Measurements from ENCODE around the gene HAAO. TPM values are rescaled to one million over a fixed set of nuclear protein-coding genes. Genes with fewer than 3 reads are reported as not detected.

HAAO gene
- total and polyA plus RNA-seq, 12 donors = 2.7 to 30.1 (median 12.6) TPM

- no peaks in the 10 kb centered on the region for H3K27me3 ChIP-seq
- 70 to 84% (median 78%) methylated on average over 4 to 9 of the region's 9 CpGs for WGBS, 4 donors
- peaks cover 0 to 3% of the 10 kb centered on the region in 2 donors for H3K4me1 ChIP-seq (replicated peaks in 1 of 2)
- DNase-seq = peak in 1 of 7 donors; percentile 27
- no peaks in the 10 kb centered on the region for H3K9me3 ChIP-seq (replicated peaks in 1 of 3)
- H3K27ac ChIP-seq = no peak overlapping the region
- no peak overlapping the region for H3K4me3 ChIP-seq
- TF ChIP-seq CTCF (IDR thresholded peaks at IDR 0.05) (no peak), POLR2A (IDR thresholded peaks at IDR 0.05) (no peak)
- intact Hi-C loops (cut with DNase I) = no loop called here
- H3K36me3 ChIP-seq (replicated peaks in 1 of 2) = no peaks in the 10 kb centered on the region
Observed at GRCh38 chr2:42788478-42788793, 3.9 kb downstream of the HAAO start.

DNA sequence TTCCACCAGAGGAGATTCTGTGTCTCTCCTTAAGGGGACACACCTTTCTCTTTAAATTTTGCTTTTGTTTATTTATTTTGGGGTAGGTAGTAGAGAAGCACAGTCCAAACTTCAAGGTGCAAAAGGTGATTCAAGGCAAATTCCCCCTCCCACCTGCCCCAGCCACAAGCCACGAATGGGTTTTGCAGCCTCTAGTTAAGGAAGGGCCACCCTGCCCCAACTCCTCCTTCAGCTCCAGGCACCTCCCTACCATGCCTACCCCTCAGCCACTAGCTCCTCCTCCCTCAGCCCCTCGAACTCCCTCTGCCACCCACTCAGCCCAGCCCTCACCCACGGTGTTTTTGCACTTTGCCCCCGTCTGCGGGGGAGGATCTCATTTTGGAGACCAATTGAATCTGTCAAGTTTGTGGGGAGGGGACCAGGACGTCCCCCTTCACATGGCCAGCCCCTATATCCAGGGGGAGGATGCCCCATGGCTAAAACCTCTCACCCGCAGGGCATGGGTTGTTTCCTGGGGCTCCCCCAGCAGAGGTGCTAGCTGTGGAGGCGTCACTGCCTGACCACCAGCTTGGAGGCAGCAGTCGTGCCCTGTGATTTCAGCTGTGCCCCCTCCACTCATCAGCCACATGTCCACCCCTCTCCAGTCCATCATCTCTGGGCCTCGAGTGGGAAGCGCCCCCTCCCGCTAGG lies 4.5 kb downstream of the HAAO start:
- Histone ChIP-seq H3K27me3 (no peaks in the 10 kb centered on the region), H3K4me3 (no peak overlapping the region), H3K36me3 (replicated peaks in 1 of 2) (no peaks in the 10 kb centered on the region), H3K9me3 (replicated peaks in 1 of 3) (no peaks in the 10 kb centered on the region), H3K27ac (no peak overlapping the region), H3K4me1 (replicated peaks in 1 of 2) (no peaks in the 10 kb centered on the region)
- DNase-seq = no peak
- intact Hi-C loops (cut with DNase I) = no loop called here
- TF ChIP-seq CTCF (IDR thresholded peaks at IDR 0.05) (no peak), POLR2A (IDR thresholded peaks at IDR 0.05) (no peak)
- WGBS, 4 donors = 77 to 98% (median 83%) methylated on average over 7 to 12 of the region's 12 CpGs

GRCh38 chr2:42787424-42787787 lies 5.0 kb downstream of the HAAO start:
- Histone ChIP-seq H3K9me3 (replicated peaks in 1 of 3) (no peaks in the 10 kb centered on the region), H3K27ac (no peak overlapping the region), H3K36me3 (replicated peaks in 1 of 2) (no peaks in the 10 kb centered on the region), H3K27me3 (no peaks in the 10 kb centered on the region), H3K4me3 (no peak overlapping the region), H3K4me1 (replicated peaks in 1 of 2) (no peaks in the 10 kb centered on the region)
- peak in 1 of 7 donors; percentile 25 for DNase-seq
- TF ChIP-seq POLR2A (IDR thresholded peaks at IDR 0.05) (no peak), CTCF (IDR thresholded peaks at IDR 0.05) (no peak)
- 89 to 97% (median 95%) methylated on average over 3 of the region's 3 CpGs for WGBS, 4 donors
- intact Hi-C loops (cut with DNase I) = no loop called here

DNA sequence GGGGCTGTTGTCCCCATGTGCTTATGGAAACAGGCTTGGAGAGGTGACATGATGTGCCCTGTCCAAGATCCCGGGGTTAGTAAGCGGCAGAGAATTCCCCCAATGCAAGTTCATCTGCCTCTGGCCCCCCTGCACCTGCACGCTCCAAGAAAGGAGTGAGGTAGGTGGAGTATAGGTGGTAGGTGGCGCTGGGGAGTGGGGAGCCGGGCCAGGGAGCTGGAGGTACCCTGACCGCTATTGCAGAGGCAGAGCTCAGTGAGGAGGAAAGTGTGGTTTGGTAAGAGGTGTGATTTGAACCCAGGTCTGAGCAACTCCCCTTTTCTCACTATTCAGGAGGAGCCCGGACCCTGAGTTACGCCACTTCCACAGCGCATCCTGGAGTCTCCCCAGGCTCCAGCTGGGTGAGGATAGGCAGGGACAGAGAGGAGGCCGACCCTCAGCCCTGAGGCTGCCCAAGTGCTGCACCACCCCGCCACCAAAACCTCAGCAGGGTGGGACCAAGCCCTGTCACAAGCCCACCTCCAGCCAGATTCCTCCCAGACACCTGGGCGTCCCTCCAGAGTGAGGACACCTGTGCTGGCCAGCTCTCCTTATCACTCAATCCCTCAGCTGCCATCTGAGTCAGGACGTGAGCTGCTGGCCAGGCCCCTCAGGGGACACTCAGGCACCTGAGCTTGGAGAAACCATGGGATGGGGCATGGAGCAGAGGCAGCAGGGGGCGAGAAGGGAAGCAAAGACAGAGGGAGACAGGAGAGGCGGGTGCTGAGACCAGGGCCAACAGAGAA lies 5.6 kb downstream of the HAAO start:
- no peak overlapping the region for H3K27ac ChIP-seq
- no peak for TF ChIP-seq POLR2A (IDR thresholded peaks at IDR 0.05)
- TF ChIP-seq CTCF (IDR thresholded peaks at IDR 0.05) = no peak
- H3K9me3 ChIP-seq (replicated peaks in 1 of 3) = no peaks in the 10 kb centered on the region
- DNase-seq = peak in 1 of 7 donors; percentile 29
- 83 to 89% (median 86%) methylated on average over 9 to 15 of the region's 15 CpGs for WGBS, 4 donors
- H3K36me3 ChIP-seq (replicated peaks in 1 of 2) = no peaks in the 10 kb centered on the region
- no peaks in the 10 kb centered on the region for H3K27me3 ChIP-seq
- intact Hi-C loops (cut with DNase I) = no loop called here
- no peak overlapping the region for H3K4me3 ChIP-seq
- no peaks in the 10 kb centered on the region for H3K4me1 ChIP-seq (replicated peaks in 1 of 2)
